HT1080 (cell line): ENCODE data around the gene KMT5C. TPM values are rescaled to one million over a fixed set of nuclear protein-coding genes. Genes with fewer than 3 reads are reported as not detected.

Experiments
- DNase-seq: peaks from one replicate; pipeline ENCODE4 v3.0.0-alpha.2; 2015; ENCODE audit warnings: low read depth
- polyA plus RNA-seq, 2 experiments: library from polyadenylated mRNA; depleted of rRNA; stranded (reverse); fragments of >200 nt; gene quantifications; 2 replicates each; pipeline ENCODE4 v1.2.3, GENCODE V29; 2015
- total RNA-seq: library from RNA; depleted of rRNA; stranded (reverse); fragments of >200 nt; shearing (Covaris generic); gene quantifications from 2 replicates; pipeline ENCODE4 v1.2.3, GENCODE V29; 2014; rRNA removed

KMT5C gene
- total RNA-seq, result 2.4 and 5.8 TPM in 2 replicates
- polyA plus RNA-seq (2015; cell fraction: cytosol; rRNA removed), result 4.8 and 4.9 TPM in 2 replicates
- 29.4 and 32.9 TPM in 2 replicates for polyA plus RNA-seq (2015; cell fraction: nucleus; rRNA removed)

DNA sequence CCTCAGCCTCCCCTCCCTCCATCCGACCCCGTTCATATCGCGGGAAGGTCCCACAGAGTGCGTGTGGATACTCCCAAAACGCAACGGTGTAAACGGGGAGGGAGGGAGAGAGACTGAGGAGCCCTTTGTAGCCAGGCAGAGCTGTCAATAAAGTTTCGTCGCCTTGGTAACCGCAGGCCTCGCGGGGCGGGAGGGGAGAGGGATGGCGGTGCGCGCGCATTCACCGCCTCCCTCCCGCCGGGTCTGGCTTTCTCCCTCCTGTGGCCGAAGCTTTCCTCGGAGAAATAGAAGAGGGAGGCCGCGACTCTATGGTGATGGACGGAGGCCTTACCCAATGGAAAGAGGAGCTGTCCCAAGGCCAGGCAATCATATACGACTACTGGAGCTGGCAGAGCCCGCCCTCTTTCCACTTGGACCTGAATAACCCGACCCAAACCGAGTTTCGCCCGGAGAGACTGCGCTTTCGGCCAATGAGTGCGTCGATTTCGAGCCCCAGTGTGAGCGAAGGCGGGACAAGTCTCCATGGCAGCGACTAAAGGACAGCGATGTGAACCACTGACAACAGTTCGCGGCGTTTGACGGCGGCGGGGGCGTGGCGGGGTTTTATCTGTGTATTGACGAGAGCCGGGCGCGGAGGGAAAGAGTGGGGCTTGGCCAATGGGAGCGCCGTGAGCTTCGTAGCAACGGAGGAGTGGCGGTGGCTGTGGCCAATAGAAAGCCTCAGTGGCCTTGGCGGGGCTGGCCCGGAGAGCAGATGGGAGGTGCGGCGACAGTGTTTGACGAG, at the start of gene KMT5C:
KMT5C (plus strand) TSS at position 772 of the 784 bp plus-strand sequence. CDS start 2,061 bp downstream, outside the sequence.
- DNase-seq, result peak; percentile 100

DNA sequence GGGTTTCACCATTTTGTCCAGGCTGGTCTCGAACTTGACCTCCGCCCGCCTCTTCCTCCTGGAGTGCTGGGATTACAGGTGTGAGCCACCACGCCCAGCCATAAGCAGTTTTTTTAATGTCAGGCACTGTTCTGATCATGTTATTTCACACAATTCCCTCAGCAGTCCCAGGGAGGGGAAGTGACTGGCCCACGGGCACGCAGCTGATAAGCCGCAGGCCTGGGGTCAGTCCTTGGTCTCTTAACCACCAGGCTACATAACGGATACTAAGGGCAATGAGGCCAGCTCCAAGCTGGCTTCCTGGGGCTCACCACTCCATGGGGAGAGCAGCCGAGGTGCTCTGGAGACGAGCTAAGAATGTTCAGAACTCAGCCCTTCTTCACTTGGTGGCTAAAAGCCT, 42.4 kb upstream of the KMT5C start:
- no peak for DNase-seq

DNA sequence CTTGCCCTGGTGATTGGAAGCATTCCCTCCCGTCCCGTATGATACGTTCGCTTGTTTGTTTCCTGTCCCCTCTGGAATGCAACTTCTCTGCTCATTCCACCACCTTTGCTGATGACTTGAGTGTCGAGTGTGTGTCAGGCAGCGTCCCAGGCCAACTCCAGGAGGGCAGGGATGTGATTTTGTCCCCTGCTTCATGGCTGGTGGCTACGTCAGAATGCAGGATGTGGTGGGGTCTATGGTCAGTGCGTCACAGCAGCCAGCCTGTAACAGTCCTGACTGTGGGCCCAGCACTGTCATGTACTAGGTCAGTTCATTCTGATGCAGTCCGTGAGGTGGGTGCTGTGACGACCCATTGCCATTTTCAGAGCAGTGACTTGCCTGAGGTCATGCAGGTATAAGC, 39.7 kb upstream of the KMT5C start:
- DNase-seq, result no peak

DNA sequence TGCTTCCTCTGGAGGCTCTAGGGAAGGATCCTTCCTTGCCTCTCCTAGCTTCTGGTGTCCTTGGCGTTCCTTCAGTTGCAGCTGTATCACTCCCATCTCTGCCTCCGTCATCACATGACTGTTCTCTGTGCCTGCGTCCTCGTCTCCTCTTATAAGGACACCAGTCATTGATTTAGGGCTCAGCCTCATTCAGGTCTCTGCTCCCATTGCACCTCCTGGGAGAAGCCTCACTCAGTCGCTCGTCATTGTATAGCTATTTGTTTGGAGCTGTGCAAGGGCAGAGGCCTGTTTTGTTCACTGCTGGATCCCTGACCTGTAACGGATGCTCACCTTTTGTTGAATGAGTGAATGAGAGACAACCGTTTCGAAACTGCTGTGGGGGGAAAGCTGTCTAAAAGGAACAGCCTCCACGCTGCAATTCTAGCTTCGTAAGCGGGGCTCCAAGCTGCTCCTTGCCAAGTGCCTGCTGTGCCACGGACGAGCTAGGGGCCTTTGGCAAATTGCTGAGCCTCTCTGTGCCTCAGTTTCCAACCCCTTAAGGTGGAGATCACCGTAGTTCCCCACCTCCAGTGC, 38.7 kb upstream of the KMT5C start:
- DNase-seq, result no peak

DNA sequence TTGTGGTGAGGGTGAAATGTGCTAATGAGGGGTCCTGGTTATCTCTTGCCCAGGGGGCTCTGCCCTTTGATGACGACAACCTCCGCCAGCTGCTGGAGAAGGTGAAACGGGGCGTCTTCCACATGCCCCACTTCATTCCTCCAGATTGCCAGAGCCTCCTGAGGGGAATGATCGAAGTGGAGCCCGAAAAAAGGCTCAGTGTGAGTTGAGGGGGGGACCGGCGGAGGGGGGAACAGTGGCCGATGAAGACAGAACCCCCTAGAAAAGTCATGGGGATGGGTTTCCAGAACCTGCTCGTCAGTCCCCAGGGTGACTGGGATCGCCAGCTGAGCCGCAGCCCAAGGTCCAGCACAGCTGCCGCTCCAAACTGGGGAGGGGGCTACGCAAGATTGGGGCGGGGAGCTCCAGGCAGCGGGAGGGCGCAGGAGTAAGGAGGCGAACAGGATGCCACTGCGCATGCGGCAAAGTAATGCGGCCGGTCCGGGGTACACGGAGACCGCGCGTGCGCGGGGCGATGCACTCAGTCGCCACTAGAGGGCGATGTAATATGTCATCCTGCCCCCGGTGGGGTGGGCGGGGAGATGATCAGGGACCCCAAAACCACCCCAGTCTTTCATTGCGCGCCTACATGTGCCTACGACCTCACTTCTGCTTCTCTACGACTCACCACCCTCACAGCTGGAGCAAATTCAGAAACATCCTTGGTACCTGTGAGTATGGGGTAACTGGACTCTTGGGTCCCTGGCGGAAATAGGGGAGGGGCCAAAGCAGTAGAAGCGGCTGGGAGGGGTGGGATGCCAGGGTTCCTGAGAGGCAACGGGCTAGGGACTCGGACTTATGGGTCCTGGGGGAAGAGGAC, 38.0 kb upstream of the KMT5C start:
- DNase-seq, result peak; percentile 68

DNA sequence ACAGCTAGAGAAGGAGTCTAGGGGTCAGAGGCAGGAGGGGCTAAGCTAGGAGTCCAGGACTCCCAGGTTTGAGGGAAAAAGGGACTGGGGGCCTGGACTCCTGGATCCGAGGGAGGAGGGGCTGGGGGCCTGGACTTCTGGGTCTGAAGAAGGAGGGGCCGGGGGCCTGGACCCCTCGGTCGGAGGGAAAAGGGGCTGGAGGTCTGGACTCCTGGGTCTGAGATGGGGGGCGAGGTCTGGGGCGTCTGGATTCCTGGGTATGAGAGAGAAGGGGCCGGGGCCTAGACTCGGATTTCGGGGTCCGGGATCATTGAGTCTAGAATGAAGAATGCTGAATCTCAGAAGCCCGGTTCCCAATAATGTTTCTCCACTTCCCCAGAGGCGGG, 37.4 kb upstream of the KMT5C start:
- DNase-seq, result no peak

DNA sequence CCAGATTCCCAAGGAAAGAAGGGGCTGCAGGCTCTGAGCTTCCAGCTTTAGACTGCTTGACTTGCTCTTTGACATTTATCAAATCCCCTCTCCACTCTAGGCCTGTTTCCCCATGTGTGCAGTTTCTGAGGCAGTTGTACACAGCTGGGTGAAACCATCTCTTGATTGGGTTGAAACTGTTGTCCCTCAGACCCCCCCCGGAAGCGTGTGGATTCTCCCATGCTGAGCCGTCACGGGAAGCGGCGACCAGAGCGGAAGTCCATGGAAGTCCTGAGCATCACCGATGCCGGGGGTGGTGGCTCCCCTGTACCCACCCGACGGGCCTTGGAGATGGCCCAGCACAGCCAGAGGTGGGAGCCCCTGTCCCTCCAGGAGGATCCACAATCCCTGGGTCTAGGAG, 36.2 kb upstream of the KMT5C start:
- DNase-seq, result no peak

DNA sequence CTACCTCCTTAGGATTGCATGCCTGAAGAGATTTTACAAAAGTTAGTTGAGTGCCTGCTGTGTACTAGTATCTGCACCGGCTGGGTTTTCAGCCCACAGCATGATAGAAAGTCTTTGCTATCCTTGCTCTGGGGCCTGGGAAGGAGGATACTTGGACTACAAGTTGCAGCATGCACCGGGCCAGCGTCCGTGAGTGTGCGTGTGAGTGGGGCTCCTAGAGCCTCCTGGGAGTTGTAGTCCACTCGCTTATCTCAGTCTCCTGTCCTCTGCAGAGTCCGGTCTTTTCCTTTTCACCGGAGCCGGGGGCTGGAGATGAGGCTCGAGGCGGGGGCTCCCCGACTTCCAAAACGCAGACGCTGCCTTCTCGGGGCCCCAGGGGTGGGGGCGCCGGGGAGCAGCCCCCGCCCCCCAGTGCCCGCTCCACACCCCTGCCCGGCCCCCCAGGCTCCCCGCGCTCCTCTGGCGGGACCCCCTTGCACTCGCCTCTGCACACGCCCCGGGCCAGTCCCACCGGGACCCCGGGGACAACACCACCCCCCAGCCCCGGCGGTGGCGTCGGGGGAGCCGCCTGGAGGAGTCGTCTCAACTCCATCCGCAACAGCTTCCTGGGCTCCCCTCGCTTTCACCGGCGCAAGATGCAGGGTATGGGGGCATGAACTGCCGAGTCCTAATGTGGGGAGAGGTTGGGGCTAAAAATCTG, 35.2 kb upstream of the KMT5C start:
- peak; percentile 55 for DNase-seq

DNA sequence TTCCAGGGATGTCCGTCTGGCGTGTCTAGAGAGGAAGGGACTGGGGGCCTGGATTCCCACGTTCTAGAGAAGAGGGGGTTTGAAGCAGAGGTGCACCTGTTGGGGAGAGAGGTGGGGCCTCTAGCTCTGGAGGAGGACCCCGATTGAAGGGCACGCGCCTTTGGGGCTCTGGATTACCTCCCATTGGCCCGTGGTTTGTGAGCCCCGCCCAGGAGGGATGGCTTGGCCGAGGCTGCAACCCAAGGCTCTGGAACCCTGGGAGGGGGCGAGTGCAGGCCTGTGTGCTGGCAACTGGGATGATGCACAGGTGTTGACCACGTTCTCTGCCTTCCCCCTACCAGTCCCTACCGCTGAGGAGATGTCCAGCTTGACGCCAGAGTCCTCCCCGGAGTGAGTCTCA, 34.7 kb upstream of the KMT5C start:
- DNase-seq, result no peak

DNA sequence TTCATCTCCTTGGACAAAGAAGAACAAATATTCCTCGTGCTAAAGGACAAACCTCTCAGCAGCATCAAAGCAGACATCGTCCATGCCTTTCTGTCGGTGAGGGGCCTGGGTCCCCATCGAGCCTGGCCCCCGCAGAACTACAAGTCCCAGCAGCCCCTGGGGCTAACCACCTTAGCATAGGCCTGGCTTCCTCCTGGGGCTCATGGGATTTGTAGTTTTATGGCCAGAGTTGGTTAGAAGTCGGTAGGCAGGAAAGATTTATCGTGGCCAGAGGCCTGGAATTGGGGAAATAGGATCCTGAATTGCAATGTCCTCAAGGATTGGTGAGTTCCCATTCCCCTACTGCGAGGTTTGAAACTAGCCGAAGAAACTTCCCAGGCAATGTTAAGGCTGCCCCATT, 34.2 kb upstream of the KMT5C start:
- DNase-seq, result peak; percentile 41

DNA sequence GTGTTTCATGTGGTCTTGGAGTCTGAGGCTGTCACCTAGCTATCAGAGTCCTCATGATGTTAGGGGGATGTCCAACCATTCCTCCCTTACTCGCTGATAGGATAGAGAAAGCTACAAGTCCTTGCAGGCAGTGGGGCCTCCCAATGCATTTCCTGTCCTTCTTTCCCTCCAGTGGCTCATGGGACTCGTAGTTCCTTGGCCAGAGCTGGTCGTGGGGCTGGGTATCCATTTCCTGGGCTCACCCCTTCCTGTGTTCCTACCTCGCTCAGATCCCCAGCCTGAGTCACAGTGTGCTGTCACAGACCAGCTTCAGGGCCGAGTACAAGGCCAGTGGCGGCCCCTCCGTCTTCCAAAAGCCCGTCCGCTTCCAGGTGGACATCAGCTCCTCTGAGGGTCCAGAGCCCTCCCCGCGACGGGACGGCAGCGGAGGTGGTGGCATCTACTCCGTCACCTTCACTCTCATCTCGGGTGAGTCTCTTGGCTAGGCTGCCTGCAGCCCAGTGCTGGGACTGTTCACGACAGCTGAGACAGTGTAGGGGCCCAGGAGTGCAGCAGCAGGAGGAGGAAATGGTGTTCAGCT, 33.6 kb upstream of the KMT5C start:
- peak; percentile 64 for DNase-seq

DNA sequence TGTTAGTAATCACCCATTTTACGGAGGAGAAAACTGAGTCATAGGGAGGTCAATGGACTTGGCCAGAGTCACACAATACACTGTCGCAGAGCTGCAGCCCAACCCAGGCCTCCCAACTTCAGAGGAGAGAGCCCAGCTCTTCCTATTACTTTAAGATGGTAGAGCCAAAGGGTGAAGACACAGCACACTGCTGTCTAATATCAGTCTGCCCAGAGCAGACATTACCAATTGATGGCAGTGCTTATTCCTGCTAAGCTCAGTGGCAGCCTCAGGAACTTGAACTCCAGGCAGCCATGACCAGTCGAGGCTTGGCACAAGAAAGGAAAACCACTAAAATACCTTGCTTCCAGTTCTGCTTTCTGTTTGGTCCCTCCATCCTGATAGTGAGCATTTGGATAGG, 33.0 kb upstream of the KMT5C start:
- no peak for DNase-seq

DNA sequence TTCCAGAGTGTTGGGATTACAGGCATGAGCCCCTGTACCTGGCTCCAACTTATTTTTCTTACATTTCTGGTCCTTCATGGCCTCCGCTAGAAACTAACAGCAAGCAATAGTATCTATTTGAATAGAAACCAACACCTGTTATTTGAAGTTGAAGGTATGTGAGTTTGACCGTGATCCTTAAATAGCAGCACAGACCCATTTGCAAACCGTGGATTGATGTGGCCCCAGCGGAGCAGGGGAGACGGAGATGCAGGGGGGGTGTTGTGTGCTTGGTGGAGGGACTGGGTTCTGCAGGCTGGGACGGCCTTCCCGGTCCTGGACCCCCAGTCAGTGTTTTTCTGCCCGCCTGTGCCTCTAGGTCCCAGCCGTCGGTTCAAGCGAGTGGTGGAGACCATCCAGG, 31.4 kb upstream of the KMT5C start:
- no peak for DNase-seq

DNA sequence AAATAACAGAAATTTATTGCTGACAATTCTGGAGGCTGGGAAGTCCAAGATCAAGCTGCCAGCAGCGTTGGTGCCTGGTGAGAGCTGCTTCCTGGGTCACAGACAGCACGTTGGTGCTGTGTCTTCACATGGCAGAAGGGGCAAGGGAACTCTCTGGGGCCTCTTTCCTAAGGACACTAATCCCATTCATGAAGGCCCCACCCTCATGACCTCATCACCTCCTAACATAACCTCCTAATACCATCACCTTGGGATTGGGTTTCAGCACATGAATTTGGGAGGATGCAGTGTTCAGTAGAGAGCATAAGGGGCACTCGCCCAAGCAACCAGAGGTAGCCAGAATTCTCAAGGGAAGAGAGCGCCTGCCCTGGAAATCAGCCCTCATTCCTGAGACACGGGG, 30.2 kb upstream of the KMT5C start:
- no peak for DNase-seq

DNA sequence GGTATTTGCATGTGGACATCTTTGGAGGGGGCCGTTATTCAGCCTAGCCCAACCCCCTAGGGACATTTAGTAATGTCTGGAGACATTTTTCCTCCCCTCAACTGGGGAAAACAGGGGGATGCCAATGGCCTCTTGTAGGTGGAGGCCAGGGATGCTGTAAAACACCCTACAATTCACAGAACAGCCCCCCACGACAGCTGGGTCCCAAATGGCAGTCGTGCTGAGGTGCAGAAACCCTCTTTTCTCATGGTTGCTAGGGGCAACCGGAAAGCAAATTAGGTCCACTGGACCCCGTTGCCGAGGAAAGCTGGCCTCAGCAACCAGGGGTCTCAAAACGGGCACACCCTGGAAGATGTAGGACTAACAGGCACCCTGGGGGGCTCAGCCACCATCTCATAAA, 29.2 kb upstream of the KMT5C start:
- no peak for DNase-seq

DNA sequence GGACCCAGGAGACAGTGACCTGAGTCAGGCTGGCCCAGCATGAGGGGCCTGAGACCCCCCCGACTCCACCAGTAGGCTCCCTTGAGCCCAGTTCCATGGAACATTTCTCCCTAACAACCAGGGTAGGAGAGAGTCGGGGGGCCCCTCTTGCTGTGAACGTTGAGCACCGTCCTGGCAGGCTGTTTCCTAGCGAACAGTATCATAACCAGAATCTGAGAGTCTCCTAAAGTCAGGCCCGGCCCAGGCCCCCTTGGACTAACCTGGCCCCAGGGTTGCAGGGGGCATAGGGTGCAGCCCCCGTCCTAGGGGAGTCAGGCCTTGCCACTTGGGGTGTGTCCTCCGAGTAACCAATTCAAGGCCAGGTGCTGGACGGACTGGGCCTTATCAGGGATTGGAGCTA, 28.3 kb upstream of the KMT5C start:
- no peak for DNase-seq

DNA sequence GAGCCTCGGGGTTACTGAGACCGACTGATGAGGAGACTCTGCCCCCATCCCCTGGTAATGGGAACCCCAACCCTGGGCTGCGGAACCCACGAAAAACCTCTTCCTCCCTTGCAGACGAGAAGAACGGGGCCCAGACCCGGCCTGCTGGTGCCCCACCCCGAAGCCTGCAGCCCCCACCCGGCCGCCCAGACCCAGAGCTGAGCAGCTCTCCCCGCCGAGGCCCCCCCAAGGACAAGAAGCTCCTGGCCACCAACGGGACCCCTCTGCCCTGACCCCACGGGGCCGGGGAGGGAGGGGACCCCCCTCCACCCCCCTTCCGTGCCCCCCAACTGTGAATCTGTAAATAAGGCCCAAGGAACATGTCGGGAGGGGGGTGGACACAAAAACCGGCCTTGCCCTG, 27.9 kb upstream of the KMT5C start:
- DNase-seq, result no peak

DNA sequence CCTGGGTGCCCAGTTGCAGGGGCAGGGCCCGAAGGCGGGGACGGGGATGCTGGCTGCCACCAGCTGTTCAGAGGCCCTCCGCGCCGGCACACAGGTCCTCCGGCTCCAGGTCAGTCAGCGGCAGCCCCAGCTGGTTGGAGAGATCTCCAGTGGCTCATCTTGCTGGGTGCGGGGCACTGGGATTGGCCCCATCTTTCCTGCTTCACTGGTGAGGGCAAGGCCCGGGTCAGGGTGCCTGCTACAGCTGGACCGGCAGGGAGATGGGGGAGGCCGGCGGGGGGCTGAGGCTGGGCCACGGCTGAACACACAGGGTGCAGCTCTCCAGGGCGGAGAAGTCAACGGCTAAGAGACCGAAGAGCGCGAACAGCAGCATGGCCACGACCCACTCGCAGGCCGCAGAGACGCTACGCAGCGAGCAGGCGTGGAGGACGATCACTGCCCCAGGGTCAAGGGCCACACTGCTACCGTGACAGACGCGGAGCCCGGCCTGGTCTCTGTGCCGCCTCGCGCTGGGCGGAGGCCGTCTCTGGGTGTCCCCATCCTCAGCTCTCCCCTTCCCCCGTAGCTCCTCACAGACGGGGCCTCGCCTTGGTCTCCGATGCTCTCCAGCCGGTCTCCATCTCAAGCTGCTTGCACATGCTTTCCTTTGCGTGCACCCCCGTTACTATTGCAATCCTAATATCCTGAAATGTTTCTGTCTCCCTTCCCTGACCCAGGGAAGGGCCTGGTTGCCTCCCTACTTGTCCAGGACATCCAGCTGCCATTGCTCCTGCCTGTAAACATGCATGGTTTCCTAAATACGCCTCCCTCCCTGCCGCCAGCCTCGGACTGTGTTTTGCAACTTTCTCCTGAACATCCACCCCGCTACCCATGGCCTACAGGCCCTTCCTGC, 26.8 kb upstream of the KMT5C start:
- no peak for DNase-seq

DNA sequence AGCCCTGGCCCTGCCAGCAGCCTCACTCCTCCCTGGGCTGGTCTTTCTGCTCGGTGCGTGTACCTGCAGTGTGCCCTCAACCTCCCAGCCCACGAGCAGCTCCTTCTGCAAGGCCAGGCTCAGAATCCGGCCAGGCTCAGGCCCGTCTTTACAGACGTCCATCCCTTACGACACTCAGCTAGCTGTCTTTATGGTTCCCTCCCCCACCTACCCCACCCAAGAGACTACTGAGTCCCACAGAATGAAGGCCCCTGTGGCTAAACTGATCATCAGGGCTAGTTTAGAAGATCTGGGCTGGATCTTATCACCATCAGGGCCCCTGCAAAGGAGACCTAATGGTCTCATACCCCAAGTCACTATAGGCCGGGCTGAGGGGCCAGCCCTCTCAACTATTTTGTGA, 25.3 kb upstream of the KMT5C start:
- DNase-seq, result no peak

DNA sequence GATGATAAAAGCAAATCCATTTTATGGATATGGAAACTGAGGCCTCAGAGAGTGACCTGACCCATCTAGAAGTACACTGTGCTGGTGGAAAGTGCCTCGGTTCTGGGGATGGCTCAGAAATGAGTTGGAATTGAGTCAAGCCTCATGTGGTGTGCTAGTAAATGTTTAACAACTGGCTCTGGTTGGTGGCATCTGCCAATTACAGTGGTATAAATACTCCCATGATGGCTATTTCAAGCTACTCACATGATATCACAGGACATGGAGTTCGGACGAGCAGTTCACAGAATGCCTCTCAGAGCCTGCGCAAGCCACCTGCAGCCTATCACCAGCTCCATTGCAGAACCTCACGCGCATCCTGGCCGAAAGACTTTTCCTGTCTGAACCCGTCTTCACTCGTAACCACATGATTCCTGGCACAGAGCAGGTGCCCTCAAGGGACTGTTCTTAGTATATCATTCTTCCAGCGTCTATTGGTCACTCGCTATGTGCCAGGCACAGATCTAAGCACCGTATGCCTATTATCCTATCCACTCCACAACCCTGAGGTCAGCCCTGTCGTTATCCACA, 23.6 kb upstream of the KMT5C start:
- DNase-seq, result no peak
